AG10803 (cell line): ENCODE results near the gene APH1A.

Experiments used
- DNase-seq: peaks from one replicate; pipeline ENCODE4 v3.0.0; 2010; ENCODE audit warnings: low read depth
- H3K4me3 ChIP-seq: 2 replicates; pipeline ENCODE4 v1.5.1; 2011; ENCODE audit warnings: mild to moderate bottlenecking, low read length, control low read depth
- CTCF ChIP-seq: conservative IDR thresholded peaks from 2 replicates; pipeline ENCODE4 v1.5.1; 2011; ENCODE audit warnings: mild to moderate bottlenecking, low read length, control low read depth, inconsistent platforms

Gene APH1A

GRCh38 chr1:150295476-150295875 lies 26.7 kb upstream of the APH1A start:
- DNase-seq: no peak
- TF ChIP-seq CTCF: no peak
- no peak overlapping the region for H3K4me3 ChIP-seq

GRCh38 chr1:150293433-150294253 lies 24.8 kb upstream of the APH1A start, which contains the start of gene MRPS21:
Gene MRPS21, plus strand, starts transcription at chr1:150293861. Its CDS starts 506 bp downstream, at chr1:150294367.
- DNase-seq: peak; percentile 88
- H3K4me3 ChIP-seq: peak within 1 kb of the TSS; percentile 93
- no peak; the same call in 1 of the 2 replicates for TF ChIP-seq CTCF

GRCh38 chr1:150288822-150289221 lies 20.0 kb upstream of the APH1A start:
- no peak for DNase-seq
- no peak overlapping the region for H3K4me3 ChIP-seq
- no peak for TF ChIP-seq CTCF

- no peak for TF ChIP-seq CTCF
- H3K4me3 ChIP-seq: no peak overlapping the region
- DNase-seq: no peak
Measured at GRCh38 chr1:150288382-150288781, 19.6 kb upstream of the APH1A start.

GRCh38 chr1:150283260-150283659 lies 14.4 kb upstream of the APH1A start:
- peak overlapping the region; percentile 82 for H3K4me3 ChIP-seq
- no peak for DNase-seq
- no peak for TF ChIP-seq CTCF

GRCh38 chr1:150282558-150282958 lies 13.7 kb upstream of the APH1A start:
- peak overlapping the region; percentile 82 for H3K4me3 ChIP-seq
- no peak for TF ChIP-seq CTCF
- no peak for DNase-seq
